Measurements from ENCODE around the gene DENND1C.

Gene DENND1C

GRCh38 chr19:6479836-6480398, 1.7 kb downstream of the DENND1C start:
- DNase-seq (ENCODE audit: low read depth) = no peak

GRCh38 chr19:6478815-6479214, 2.8 kb downstream of the DENND1C start:
- no peak for DNase-seq (ENCODE audit: low read depth)

GRCh38 chr19:6476896-6477431, 4.6 kb downstream of the DENND1C start:
- DNase-seq (ENCODE audit: low read depth) = no peak

- no peak for DNase-seq (ENCODE audit: low read depth)
Measured at GRCh38 chr19:6476155-6476895, 5.3 kb downstream of the DENND1C start.

- DNase-seq (ENCODE audit: low read depth) = no peak
Measured at GRCh38 chr19:6475321-6476108, 6.1 kb downstream of the DENND1C start.

GRCh38 chr19:6473647-6474046, 7.9 kb downstream of the DENND1C start:
- no peak for DNase-seq (ENCODE audit: low read depth)

- no peak for DNase-seq (ENCODE audit: low read depth)
Measured at GRCh38 chr19:6472713-6473112, 8.9 kb downstream of the DENND1C start.

- no peak for DNase-seq (ENCODE audit: low read depth)
Measured at GRCh38 chr19:6471076-6471475, 10.5 kb downstream of the DENND1C start.

GRCh38 chr19:6470173-6470572, 11.4 kb downstream of the DENND1C start:
- no peak for DNase-seq (ENCODE audit: low read depth)

- no peak for DNase-seq (ENCODE audit: low read depth)
Measured at GRCh38 chr19:6467384-6467783, 14.2 kb downstream of the DENND1C start.

GRCh38 chr19:6466526-6467248, 14.9 kb downstream of the DENND1C start:
- no peak for DNase-seq (ENCODE audit: low read depth)

GRCh38 chr19:6465663-6466062, 15.9 kb downstream of the DENND1C start:
- DNase-seq (ENCODE audit: low read depth) = no peak

- no peak for DNase-seq (ENCODE audit: low read depth)
Measured at GRCh38 chr19:6465006-6465405, 16.6 kb downstream of the DENND1C start.

- DNase-seq (ENCODE audit: low read depth) = no peak
Measured at GRCh38 chr19:6464070-6464873, 17.3 kb downstream of the DENND1C start, which contains the start of gene CRB3. Gene CRB3, plus strand, starts transcription at chr19:6464271. Its CDS starts 431 bp downstream, at chr19:6464702.

GRCh38 chr19:6460099-6460884, 21.3 kb downstream of the DENND1C start:
- peak; percentile 93 for DNase-seq (ENCODE audit: low read depth)

GRCh38 chr19:6459262-6460098, 22.1 kb downstream of the DENND1C start, which contains the start of gene SLC25A23:
Gene SLC25A23, minus strand, starts transcription at chr19:6459792. Its CDS starts 164 bp downstream, at chr19:6459628.
- peak; percentile 10 for DNase-seq (ENCODE audit: low read depth)

GRCh38 chr19:6458695-6459261, 22.8 kb downstream of the DENND1C start:
- no peak for DNase-seq (ENCODE audit: low read depth)

- DNase-seq (ENCODE audit: low read depth) = no peak
Measured at GRCh38 chr19:6457958-6458694, 23.5 kb downstream of the DENND1C start.

Measured in GM04504 (cell line).